ENCODE measurements around the gene IRF4.
"Not testable (repeated sequence)": the region's sequence is repeated elsewhere in the genome, so short reads cannot be mapped to it uniquely, and the experiment has no call there.

The IRF4 gene

GRCh38 chr6:415087-415486 lies 23.5 kb downstream of the IRF4 start:
- DNase-seq (ENCODE audit: low read depth in 4 of 4, low spot score in 1 of 4): no peak

GRCh38 chr6:421211-421610 lies 29.7 kb downstream of the IRF4 start:
- no peak for DNase-seq (ENCODE audit: low read depth in 4 of 4, low spot score in 1 of 4)

GRCh38 chr6:422433-423054 lies 31.0 kb downstream of the IRF4 start:
- no peak for DNase-seq (ENCODE audit: low read depth in 4 of 4, low spot score in 1 of 4)

- no peak for DNase-seq (ENCODE audit: low read depth in 4 of 4, low spot score in 1 of 4)
Measured at GRCh38 chr6:423055-423798, 31.7 kb downstream of the IRF4 start.

GRCh38 chr6:423799-424345 lies 32.3 kb downstream of the IRF4 start:
- no peak for DNase-seq (ENCODE audit: low read depth in 4 of 4, low spot score in 1 of 4)

GRCh38 chr6:424741-425417 lies 33.3 kb downstream of the IRF4 start:
- DNase-seq (ENCODE audit: low read depth in 4 of 4, low spot score in 1 of 4): no peak

- not testable (repeated sequence) for DNase-seq (ENCODE audit: low read depth in 4 of 4, low spot score in 1 of 4)
Measured at GRCh38 chr6:425418-425788, 33.9 kb downstream of the IRF4 start.

GRCh38 chr6:426198-426738 lies 34.7 kb downstream of the IRF4 start:
- not testable (repeated sequence) for DNase-seq (ENCODE audit: low read depth in 4 of 4, low spot score in 1 of 4)

GRCh38 chr6:428047-428603 lies 36.6 kb downstream of the IRF4 start:
- no peak for DNase-seq (ENCODE audit: low read depth in 4 of 4, low spot score in 1 of 4)

GRCh38 chr6:429515-430121 lies 38.1 kb downstream of the IRF4 start:
- DNase-seq (ENCODE audit: low read depth in 4 of 4, low spot score in 1 of 4): no peak

GRCh38 chr6:431504-431903 lies 40.0 kb downstream of the IRF4 start:
- DNase-seq (ENCODE audit: low read depth in 4 of 4, low spot score in 1 of 4): no peak

GRCh38 chr6:431986-432385 lies 40.4 kb downstream of the IRF4 start:
- peak in 2 of 4 experiments; percentile 29 to 58 for DNase-seq (ENCODE audit: low read depth in 4 of 4, low spot score in 1 of 4)

- DNase-seq (ENCODE audit: low read depth in 4 of 4, low spot score in 1 of 4): no peak
Measured at GRCh38 chr6:434051-434705, 42.6 kb downstream of the IRF4 start.

- DNase-seq (ENCODE audit: low read depth in 4 of 4, low spot score in 1 of 4): no peak
Measured at GRCh38 chr6:435441-436307, 44.1 kb downstream of the IRF4 start.

GRCh38 chr6:436308-437036 lies 44.9 kb downstream of the IRF4 start:
- DNase-seq (ENCODE audit: low read depth in 4 of 4, low spot score in 1 of 4): no peak

GRCh38 chr6:437037-437392 lies 45.5 kb downstream of the IRF4 start:
- no peak for DNase-seq (ENCODE audit: low read depth in 4 of 4, low spot score in 1 of 4)

GRCh38 chr6:438634-439170 lies 47.1 kb downstream of the IRF4 start:
- no peak for DNase-seq (ENCODE audit: low read depth in 4 of 4, low spot score in 1 of 4)

- DNase-seq (ENCODE audit: low read depth in 4 of 4, low spot score in 1 of 4): no peak
Measured at GRCh38 chr6:439641-440167, 48.2 kb downstream of the IRF4 start.

Data from stimulated activated CD4-positive, alpha-beta T cell treated with anti-CD3 and anti-CD28 coated beads, Interleukin-1b, Interleukin-23, amount 100 ng/mL, for 24 hours (primary cell).